SH-SY5Y (cell line): ENCODE results near the gene EXOSC5.

Experiments
- GATA2 ChIP-seq: IDR thresholded peaks from 2 replicates; pipeline ENCODE4 v1.6.1; 2011; ENCODE audit warnings: mild to moderate bottlenecking, low read depth, low read length
- GATA3 ChIP-seq: IDR thresholded peaks from 2 replicates; pipeline ENCODE4 v1.6.1; 2011; ENCODE audit warnings: low read depth, mild to moderate bottlenecking, low read length, moderate library complexity

EXOSC5 gene

GRCh38 chr19:41397086-41398049, at the start of gene EXOSC5, which contains the start of gene BCKDHA:
TSS of gene EXOSC5 (minus strand) at chr19:41397359. CDS start at chr19:41397328, 31 bp downstream.
TSS of gene BCKDHA (plus strand) at chr19:41397818. CDS start at chr19:41397828, 10 bp downstream.
- TF ChIP-seq GATA3 = no peak
- no peak; the same call in 1 of the 2 replicates for TF ChIP-seq GATA2

- TF ChIP-seq GATA3 (no peak), GATA2 (no peak)
Measured at GRCh38 chr19:41445575-41445974, 48.4 kb upstream of the EXOSC5 start.

- no peak for TF ChIP-seq GATA2
- TF ChIP-seq GATA3 = no peak
Measured at GRCh38 chr19:41443813-41444455, 46.8 kb upstream of the EXOSC5 start.

GRCh38 chr19:41442473-41443355, 45.6 kb upstream of the EXOSC5 start, which contains the start of gene ERICH4:
TSS of gene ERICH4 (plus strand) at chr19:41443156. CDS start at chr19:41443170, 14 bp downstream.
- no peak for TF ChIP-seq GATA3
- no peak for TF ChIP-seq GATA2

GRCh38 chr19:41441321-41441945, 44.3 kb upstream of the EXOSC5 start:
- TF ChIP-seq GATA2 (no peak), GATA3 (no peak)

- TF ChIP-seq GATA3 (no peak), GATA2 (no peak)
Measured at GRCh38 chr19:41439441-41440222, 42.5 kb upstream of the EXOSC5 start, which contains the start of gene DMAC2. TSS of gene DMAC2 (minus strand) at chr19:41439912. CDS start at chr19:41439899, 13 bp downstream.

GRCh38 chr19:41437944-41438574, 40.9 kb upstream of the EXOSC5 start:
- TF ChIP-seq GATA2 = no peak
- no peak for TF ChIP-seq GATA3

- no peak for TF ChIP-seq GATA3
- TF ChIP-seq GATA2 = no peak
Measured at GRCh38 chr19:41436674-41436951, 39.5 kb upstream of the EXOSC5 start.

GRCh38 chr19:41435936-41436673, 38.9 kb upstream of the EXOSC5 start:
- TF ChIP-seq GATA2 (no peak), GATA3 (no peak)

- no peak for TF ChIP-seq GATA3
- no peak for TF ChIP-seq GATA2
Measured at GRCh38 chr19:41434450-41434849, 37.3 kb upstream of the EXOSC5 start.

- TF ChIP-seq GATA3 (no peak), GATA2 (no peak)
Measured at GRCh38 chr19:41433171-41433570, 36.0 kb upstream of the EXOSC5 start.
